CD4-positive, alpha-beta T cell treated with Interleukin-12 subunit alpha and Interleukin-12 subunit beta, for 1 hour (primary cell): ENCODE results near the gene SCAPER.
A peak's percentile ranks its signal among the peaks of the same experiment; 100 is the strongest.

Experiments
- DNase-seq: peaks from one replicate; pipeline ENCODE4 v3.0.0-alpha.2; 2020

The SCAPER gene, protein sequence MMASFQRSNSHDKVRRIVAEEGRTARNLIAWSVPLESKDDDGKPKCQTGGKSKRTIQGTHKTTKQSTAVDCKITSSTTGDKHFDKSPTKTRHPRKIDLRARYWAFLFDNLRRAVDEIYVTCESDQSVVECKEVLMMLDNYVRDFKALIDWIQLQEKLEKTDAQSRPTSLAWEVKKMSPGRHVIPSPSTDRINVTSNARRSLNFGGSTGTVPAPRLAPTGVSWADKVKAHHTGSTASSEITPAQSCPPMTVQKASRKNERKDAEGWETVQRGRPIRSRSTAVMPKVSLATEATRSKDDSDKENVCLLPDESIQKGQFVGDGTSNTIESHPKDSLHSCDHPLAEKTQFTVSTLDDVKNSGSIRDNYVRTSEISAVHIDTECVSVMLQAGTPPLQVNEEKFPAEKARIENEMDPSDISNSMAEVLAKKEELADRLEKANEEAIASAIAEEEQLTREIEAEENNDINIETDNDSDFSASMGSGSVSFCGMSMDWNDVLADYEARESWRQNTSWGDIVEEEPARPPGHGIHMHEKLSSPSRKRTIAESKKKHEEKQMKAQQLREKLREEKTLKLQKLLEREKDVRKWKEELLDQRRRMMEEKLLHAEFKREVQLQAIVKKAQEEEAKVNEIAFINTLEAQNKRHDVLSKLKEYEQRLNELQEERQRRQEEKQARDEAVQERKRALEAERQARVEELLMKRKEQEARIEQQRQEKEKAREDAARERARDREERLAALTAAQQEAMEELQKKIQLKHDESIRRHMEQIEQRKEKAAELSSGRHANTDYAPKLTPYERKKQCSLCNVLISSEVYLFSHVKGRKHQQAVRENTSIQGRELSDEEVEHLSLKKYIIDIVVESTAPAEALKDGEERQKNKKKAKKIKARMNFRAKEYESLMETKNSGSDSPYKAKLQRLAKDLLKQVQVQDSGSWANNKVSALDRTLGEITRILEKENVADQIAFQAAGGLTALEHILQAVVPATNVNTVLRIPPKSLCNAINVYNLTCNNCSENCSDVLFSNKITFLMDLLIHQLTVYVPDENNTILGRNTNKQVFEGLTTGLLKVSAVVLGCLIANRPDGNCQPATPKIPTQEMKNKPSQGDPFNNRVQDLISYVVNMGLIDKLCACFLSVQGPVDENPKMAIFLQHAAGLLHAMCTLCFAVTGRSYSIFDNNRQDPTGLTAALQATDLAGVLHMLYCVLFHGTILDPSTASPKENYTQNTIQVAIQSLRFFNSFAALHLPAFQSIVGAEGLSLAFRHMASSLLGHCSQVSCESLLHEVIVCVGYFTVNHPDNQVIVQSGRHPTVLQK (N-terminal part only)

DNA sequence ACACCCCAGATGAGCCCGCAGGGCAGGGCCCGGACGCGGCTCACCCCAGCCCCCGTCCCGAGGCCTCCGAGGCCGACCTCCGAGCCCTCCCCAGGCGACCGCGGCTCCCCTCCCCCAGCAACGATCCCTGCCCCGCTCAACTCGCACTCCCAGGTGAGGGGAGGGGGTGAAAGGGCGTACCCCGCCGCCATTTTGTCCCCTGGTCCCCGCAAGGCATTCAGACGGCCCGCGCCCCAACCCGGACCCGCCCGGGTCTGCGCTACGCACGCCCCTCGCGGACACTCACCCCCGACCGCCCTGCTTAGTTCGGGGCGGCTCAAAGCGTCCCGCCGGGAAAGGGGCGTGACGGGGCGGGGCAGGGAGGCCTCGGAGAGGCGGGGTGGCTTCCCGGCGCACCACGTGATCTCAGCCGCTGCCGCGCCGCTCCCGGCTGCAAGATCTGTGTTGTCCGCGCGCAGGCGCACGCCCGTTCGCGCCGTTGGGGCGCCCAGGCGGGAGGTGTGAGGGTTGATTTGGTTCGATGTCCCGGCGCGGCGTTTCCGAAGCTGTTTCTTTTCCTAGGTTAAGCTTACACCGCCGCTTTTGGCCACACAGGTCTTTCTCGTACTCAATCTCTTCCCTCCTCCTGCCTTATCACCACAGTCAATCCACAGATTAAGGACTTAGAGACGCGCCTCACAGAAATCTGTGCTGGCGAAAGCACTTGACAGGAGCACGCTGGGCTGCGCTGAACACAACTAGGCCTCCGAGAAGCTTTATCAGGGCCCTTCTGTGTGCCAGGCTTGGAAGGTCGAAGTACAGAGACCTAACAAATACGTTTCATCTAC lies at the start of gene SCAPER:
Gene SCAPER, minus strand, starts transcription at position 328 of the 827 bp plus-strand sequence. CDS start 21,523 bp downstream, outside the sequence.
- peak; percentile 93 for DNase-seq

- no peak for DNase-seq
Observed at GRCh38 chr15:76954744-76955143, 49.6 kb upstream of the SCAPER start.

DNA sequence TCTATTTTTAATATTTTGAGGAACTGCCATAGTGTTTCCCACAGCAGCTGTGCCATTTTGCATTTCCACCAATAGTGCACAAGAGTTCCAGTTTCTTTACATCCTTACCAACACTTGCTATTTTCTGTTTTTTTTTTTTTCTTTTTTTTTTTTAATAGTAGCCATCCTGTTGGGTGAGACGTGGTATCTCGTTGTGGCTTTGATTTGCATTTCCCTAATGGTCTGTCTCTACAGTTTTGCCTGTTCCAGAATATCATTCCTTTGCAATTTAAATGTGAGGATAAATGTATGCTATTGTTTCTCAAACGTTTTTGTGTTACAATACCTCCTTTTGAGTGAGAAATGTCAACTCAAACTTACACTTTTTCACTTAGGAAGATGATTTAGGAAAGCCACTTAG lies 48.8 kb upstream of the SCAPER start:
- no peak for DNase-seq

GRCh38 chr15:76951220-76951619 lies 46.1 kb upstream of the SCAPER start:
- no peak for DNase-seq

DNA sequence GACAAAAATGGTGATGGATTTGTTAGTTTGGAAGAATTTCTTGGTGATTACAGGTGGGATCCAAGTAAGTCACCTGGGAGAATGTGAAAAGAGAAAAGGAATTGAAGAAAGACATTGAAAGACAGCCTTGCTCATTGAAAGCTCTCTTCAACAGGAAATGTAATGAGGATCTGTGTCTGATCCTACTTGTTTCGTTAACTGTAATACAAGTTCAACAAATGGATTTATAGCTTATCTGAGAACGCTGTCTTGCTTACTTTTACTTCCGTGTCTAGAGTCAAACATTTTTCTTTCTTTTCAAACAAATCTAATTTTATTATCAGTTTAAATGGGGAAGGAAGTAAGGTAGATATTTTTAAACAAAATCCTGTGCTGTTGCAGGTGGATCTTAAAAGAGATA lies 42.3 kb upstream of the SCAPER start:
- no peak for DNase-seq

- no peak for DNase-seq
Observed at GRCh38 chr15:76945494-76946093, 40.5 kb upstream of the SCAPER start.

DNA sequence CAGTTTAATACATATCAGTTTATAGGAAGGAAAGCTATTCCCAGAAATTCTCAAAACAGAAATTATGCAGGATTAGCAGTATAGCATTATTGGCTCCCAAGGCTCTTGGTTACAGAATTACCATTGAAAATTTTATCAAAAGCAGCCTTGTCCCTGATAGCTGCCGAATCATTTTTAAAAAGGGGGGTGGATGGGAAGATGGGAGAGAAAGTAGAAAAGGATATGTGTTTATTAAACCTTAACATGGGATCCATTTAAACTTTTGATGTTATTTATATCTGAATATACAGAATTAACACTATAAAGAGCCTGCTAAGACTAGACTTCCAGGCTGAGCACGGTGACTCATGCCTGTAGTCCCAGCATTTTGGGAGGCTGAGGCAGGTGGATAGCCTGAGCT lies 37.2 kb upstream of the SCAPER start:
- DNase-seq = no peak

DNA sequence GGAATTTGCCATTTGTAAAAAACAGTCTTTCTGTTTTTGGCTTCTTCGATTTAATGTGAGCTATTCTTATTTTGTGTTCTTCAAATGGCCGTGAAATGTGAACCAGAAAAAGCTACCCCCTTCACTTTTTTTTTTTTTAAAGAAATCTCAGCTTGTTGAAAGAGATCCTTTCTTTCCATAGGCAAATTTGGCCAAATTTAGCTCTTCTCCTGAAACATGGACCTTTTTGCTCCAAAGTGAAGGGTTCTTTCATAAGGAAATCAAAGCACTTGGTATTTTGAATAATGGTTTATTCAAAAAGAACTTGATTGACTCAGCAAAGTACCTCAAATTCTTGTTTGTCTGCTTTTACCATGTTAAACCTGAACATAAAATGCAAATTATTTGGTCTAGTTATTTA lies 36.5 kb upstream of the SCAPER start:
- DNase-seq = no peak

DNA sequence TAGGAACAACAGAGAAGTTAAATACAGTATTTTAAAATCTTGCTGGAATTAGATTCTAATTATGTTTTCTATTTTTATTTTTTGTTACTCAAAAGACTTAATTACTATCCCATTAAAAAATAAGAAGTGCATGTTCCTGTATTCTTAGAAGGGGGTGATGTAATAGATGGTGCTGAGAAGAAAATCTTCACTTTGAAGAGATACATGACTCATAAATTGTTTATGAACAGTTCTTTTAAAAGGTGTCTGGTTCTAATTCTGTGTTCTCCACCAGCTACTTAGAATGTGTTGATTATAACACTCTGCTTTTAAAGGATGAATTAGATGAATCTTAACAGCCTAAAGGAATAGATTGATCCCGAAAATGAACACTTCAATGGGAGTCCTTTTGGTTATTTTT lies 34.6 kb upstream of the SCAPER start:
- DNase-seq = no peak

DNA sequence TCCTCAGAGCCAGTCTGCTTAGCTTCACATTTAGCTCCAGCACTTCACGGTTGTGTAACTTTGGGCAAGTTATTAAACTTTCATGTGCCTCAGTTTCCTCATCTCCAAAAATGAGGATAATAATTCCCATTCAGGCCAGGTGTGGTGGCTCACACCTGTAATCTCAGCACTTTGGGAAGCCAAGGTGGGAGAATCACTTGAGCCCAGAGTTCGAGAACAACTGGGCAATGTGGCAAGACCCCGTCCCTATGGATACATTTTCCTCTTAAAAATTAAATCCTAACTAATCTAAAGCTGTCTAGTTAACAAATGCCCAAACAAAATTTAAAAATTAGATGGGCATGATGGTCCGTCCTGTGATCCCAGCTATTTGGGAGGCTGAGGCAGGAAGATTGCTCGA lies 33.6 kb upstream of the SCAPER start:
- DNase-seq = no peak

GRCh38 chr15:76936671-76937070 lies 31.5 kb upstream of the SCAPER start:
- DNase-seq = no peak

- no peak for DNase-seq
Observed at GRCh38 chr15:76935620-76936019, 30.5 kb upstream of the SCAPER start.

GRCh38 chr15:76932135-76932966 lies 27.2 kb upstream of the SCAPER start:
- DNase-seq = no peak

- DNase-seq = peak; percentile 92
Observed at GRCh38 chr15:76931397-76932134, 26.4 kb upstream of the SCAPER start, which contains the start of gene RCN2. RCN2 (plus strand) TSS chr15:76931749; CDS start chr15:76931842, 93 bp downstream.

GRCh38 chr15:76930831-76931396 lies 25.8 kb upstream of the SCAPER start:
- peak; percentile 2 for DNase-seq

- DNase-seq = no peak
Observed at GRCh38 chr15:76929011-76929760, 24.0 kb upstream of the SCAPER start.

DNA sequence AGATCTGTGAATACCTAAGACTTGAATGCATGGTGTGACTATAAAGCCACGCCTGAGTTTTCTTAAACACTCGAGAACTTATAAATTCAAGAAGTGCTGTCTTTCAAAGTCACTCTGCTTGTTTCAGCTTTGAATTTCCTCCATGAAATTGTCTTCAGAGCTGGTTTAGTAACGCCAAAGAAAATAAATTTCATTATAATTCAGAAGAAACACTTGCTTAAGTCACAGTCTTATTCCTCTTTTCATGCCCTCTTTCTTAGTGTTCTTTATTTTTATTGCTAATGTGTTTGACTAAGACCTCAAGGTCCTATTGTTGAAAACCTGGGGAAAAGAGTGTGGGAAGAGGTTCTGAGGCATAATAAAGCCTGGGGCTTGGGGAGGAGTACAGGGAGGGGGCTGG lies 23.1 kb upstream of the SCAPER start:
- no peak for DNase-seq

GRCh38 chr15:76916369-76916768 lies 11.2 kb upstream of the SCAPER start:
- DNase-seq = no peak

- no peak for DNase-seq
Observed at GRCh38 chr15:76913737-76914136, 8.6 kb upstream of the SCAPER start.
